Colonic mucosa (tissue), 4 donors: ENCODE measurements around the gene NACC2. TPM values are rescaled to one million over a fixed set of nuclear protein-coding genes. Genes with fewer than 3 reads are reported as not detected.

ENCODE experiments used
- DNase-seq: peaks from one replicate; pipeline ENCODE4 v3.0.0-alpha.2; 2020
- H3K27ac ChIP-seq: fragments of 200-600 bp; one replicate; pipeline ENCODE4 v1.8.0; 2021
- H3K27me3 ChIP-seq: fragments of 200-600 bp; one replicate; pipeline ENCODE4 v1.8.0; 2021
- H3K36me3 ChIP-seq: fragments of 200-600 bp; one replicate; pipeline ENCODE4 v1.8.0; 2021
- H3K4me1 ChIP-seq: fragments of 200-600 bp; one replicate; pipeline ENCODE4 v1.8.0; 2021; ENCODE audit warnings: mild to moderate bottlenecking
- H3K4me3 ChIP-seq: fragments of 200-600 bp; one replicate; pipeline ENCODE4 v1.8.0; 2021
- H3K9ac ChIP-seq, 2 donors: one replicate each; pipeline ENCODE4 v1.7.0; 2013; ENCODE audit warnings: control low read depth in 2 of 2, low read depth in 2 of 2, low read length in 2 of 2
- H3K9me3 ChIP-seq: fragments of 200-600 bp; one replicate; pipeline ENCODE4 v1.8.0; 2021
- CTCF ChIP-seq: fragments of 200-600 bp; IDR thresholded peaks from one replicate; pipeline ENCODE4 v1.8.0; 2022; ENCODE audit warnings: antibody characterized with exemption, mild to moderate bottlenecking
- intact Hi-C: fragments of 100-400 bp; cut with DNase I; formaldehyde crosslinking; loops from one replicate; pipeline ENCODE4 v1.14.1; 2022
- total RNA-seq, 2 donors: library from RNA; stranded (reverse); fragmentation: NEBNext Ultra II Directional in 1 of 2; extraction: Animal tissue kit (Norgen Biotek cat#: 25700) in 1 of 2; gene quantifications; one replicate each; pipeline ENCODE4 v1.2.1, GENCODE V29; 2021
- donor health status: healthy.
- donor health status: DM: no; HTN: no; CAD: no.
- donor health status: DM: no; HTN: no; CAD: no.

The NACC2 gene
- 10 to 100 TPM; 20.3 to 21.0 TPM for total RNA-seq

GRCh38 chr9:136095070-136096058, at the start of gene NACC2:
NACC2 (minus strand) TSS chr9:136095289; CDS start chr9:136050521, 44,768 bp downstream.
- peak within 1 kb of the TSS; percentile 74 to 75 for H3K9ac ChIP-seq
- peaks cover 4% of the 10 kb centered on the region for H3K4me1 ChIP-seq
- intact Hi-C loops, result no loop called here
- H3K4me3 ChIP-seq, result peak within 1 kb of the TSS; percentile 94
- H3K27ac ChIP-seq, result peak within 1 kb of the TSS; percentile 85
- TF ChIP-seq CTCF, result no peak
- DNase-seq, result peak; percentile 79
- no peaks in the 10 kb centered on the region for H3K9me3 ChIP-seq
- H3K36me3 ChIP-seq, result no peaks in the 10 kb centered on the region
- H3K27me3 ChIP-seq, result peaks cover 10% of the 10 kb centered on the region

GRCh38 chr9:136144450-136144849, 49.4 kb upstream of the NACC2 start:
- intact Hi-C loops, result no loop called here
- Histone ChIP-seq H3K27ac (no peak overlapping the region), H3K9ac (no peak overlapping the region), H3K4me1 (no peaks in the 10 kb centered on the region), H3K27me3 (peaks cover 6% of the 10 kb centered on the region), H3K4me3 (no peak overlapping the region), H3K36me3 (no peaks in the 10 kb centered on the region), H3K9me3 (no peaks in the 10 kb centered on the region)
- DNase-seq, result no peak
- no peak for TF ChIP-seq CTCF

- Histone ChIP-seq H3K4me3 (no peak overlapping the region), H3K27me3 (peaks cover 6% of the 10 kb centered on the region), H3K27ac (no peak overlapping the region), H3K9ac (no peak overlapping the region), H3K9me3 (no peaks in the 10 kb centered on the region), H3K4me1 (no peaks in the 10 kb centered on the region), H3K36me3 (no peaks in the 10 kb centered on the region)
- no peak for DNase-seq
- intact Hi-C loops, result no loop called here
- TF ChIP-seq CTCF, result no peak
Measured at GRCh38 chr9:136143215-136144001, 48.3 kb upstream of the NACC2 start.

GRCh38 chr9:136142859-136143214, 47.7 kb upstream of the NACC2 start:
- Histone ChIP-seq H3K9me3 (no peaks in the 10 kb centered on the region), H3K36me3 (no peaks in the 10 kb centered on the region), H3K27me3 (peaks cover 6% of the 10 kb centered on the region), H3K4me3 (no peak overlapping the region), H3K4me1 (no peaks in the 10 kb centered on the region), H3K27ac (no peak overlapping the region), H3K9ac (no peak overlapping the region)
- TF ChIP-seq CTCF, result no peak
- DNase-seq, result no peak
- intact Hi-C loops, result no loop called here

GRCh38 chr9:136142414-136142796, 47.3 kb upstream of the NACC2 start:
- no peak overlapping the region for H3K4me3 ChIP-seq
- peaks cover 6% of the 10 kb centered on the region for H3K27me3 ChIP-seq
- no peaks in the 10 kb centered on the region for H3K36me3 ChIP-seq
- DNase-seq, result no peak
- intact Hi-C loops, result no loop called here
- H3K9ac ChIP-seq, result no peak overlapping the region
- H3K4me1 ChIP-seq, result no peaks in the 10 kb centered on the region
- H3K27ac ChIP-seq, result no peak overlapping the region
- H3K9me3 ChIP-seq, result no peaks in the 10 kb centered on the region
- TF ChIP-seq CTCF, result no peak
